ENCODE data around the gene RIBC2.

RIBC2 gene

DNA sequence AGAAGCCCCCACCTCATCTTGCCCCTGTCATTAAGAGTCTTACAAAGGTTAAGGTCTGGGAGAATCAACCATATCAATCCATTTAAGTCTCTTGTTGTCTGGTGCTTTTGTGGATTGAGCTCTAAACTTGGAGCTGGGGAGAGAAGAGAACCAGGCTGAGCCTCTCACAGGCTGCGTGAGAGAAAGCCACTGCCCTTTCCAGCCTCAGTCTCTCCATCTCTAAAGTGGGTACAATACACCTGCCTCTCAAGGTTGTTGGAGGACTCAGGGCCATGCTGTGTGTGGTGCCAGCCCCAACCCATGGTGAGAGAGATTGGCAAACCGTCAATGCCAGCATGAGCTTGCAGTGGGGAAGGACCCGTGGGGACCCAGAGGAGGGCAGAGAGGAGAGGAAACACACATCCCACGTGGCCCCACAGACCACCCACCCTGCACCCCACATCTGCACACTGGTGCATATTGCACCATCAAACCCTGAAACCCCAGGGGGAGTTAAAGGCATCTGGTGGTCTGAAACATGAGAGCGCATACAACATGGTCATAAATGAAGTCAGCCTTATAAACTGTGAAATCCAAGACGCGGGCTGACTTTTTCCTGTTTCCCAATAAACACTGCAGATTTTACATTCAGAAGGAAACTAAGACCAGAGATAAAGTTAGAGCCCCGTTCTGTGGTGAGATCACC lies 61.7 kb downstream of the RIBC2 start:
- no peak for DNase-seq (ENCODE audit: low read depth)

DNA sequence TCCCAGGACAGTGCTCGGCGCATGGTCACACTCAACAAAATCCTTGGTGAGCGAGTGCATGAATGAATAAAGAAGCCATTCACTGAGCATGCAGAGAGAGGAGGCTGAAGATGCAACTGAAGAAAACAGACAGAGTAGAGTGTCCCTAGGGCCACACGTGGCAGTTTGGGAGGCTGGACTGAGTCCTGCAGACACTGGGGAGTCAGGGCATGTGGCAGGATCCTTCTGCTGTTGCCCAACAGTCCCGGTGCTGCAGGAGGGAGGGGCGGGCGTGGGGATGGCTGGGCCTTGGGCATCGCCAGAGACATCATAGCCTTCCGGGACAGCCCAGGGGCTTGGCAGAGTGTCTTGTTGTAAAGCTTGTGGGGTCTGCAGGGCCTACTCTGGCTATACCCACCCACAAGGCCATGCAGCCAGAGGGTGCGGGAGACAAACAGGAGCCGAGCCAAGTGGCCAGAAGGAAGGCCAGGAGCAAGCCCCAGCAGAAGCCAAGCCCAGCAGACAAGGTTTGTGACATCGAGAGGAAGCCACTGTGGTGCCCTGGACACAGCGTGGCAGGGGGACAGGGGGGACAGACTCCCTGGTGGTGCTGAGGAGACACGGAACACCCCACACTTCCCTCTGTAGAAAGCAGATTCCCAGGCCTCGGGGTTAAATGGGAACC lies 62.5 kb downstream of the RIBC2 start:
- DNase-seq (ENCODE audit: low read depth) = no peak

DNA sequence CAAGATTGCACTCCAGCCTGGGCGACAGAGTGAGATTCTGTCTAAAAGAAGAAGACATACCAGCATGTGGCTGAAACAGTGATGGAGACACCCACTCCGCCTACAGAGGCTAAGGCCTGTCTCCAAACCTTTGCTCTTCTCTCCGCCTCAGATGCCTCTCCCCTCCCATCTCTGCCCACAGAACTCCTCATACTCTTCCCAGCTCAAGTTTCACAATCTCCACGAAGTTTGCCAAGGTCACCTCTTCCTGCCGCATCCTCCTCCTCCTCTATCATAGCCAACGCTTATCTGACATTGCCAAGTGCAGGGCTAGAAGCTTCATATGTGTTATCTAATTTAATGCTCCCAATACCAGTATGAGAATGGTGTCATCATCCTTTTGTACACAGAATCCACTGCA lies 63.3 kb downstream of the RIBC2 start:
- DNase-seq (ENCODE audit: low read depth) = no peak

DNA sequence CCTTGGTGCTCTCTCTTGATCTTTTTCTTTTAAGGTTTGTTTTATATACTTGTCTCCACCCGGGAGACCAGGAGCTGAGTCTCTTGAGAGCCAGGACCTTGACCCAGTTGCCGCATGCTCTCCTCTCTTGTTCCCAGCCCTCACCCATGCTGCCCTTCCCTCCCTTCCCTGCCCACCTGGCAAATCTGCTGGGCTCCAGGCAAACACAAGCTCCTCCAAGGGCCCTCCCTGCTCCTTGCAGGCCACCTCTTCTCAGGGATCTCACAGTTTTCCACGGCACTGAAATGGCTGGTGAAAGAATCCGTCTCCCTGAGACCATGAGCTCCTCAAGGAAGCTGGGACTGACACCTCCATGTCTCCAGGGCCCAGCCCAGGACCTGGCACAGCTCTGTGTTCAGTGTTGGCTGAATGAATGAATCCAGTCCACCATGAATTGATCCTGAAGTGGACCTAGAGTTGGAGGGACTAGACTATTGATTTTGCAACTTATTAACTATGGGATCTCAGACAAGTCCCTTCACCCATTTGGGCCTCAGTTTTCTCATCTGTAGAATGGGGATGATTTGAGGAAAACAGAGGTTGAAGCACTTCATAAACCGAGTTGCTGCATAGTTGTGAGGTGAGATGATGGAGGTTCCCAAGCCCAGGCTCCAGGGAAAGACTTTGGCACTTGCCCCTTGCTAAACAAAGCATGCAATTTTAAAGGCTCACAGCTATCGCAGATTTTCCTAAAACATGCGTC lies 64.0 kb downstream of the RIBC2 start:
- no peak for DNase-seq (ENCODE audit: low read depth)

DNA sequence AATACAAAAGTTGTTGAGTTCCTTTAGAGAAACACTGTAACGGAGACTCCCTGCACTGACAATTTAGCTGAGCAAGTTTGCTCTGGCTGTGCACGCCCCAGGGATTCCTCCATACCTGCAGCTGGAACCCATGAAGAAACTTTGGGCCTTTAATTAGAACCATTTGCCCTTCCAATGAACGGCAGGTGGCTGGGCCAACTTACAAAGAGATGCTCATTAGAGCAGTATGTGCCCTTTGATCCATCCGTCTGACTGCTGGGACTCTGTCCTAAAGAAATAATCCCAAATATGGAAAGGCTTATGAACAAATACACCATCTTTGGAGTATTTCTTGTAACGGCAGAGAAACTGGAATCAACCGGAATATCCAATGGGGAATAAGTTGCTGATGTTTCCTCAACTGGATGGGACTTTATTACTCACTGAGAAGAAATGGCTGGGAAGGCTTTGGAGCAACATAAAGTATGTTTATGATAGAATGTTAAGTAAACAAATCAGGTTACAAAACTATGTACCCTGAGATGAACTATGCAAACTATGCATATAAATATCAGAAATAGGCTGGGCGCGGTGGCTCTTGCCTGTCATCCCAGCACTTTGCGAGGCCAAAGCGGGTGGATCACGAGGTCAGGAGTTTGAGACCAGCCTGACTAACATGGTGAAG lies 64.7 kb downstream of the RIBC2 start:
- no peak for DNase-seq (ENCODE audit: low read depth)

DNA sequence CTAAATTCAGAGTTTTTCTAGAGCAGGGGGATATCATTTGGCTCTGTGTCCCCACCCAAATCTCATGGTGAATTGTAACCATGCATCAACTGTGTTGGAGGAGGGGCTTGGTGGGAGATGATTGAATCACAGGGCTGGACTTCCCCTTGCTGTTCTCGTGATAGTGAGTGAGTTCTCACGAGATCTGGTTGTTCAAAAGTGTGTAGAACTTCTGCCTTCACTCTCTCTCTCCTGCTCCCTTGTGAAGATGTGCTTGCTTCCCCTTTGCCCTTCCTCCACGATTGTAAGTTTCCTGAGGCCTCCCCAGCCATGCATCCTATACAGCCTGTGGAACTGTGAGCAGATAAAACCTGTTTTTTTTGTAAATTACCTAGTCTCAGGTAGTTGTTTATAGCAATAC lies 67.2 kb downstream of the RIBC2 start:
- DNase-seq (ENCODE audit: low read depth) = no peak

DNA sequence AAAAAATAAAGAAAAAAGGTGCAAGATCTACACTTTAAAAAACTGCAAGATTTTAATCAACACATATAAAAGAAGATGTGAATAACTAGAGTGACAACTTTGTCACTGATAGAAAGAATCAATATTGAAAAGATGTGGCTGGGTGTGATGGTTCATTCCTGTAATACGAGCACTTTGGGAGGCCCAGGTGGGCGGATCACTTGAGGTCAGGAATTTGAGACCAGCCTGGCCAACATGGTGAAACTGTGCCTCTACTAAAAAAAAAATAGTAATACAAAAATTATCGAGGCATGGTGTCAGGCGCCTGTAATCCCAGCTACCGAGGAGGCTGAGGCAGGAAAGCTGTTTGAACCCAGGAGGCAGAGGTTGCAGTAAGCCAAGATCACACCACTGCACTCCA lies 68.2 kb downstream of the RIBC2 start:
- DNase-seq (ENCODE audit: low read depth) = no peak

All from activated T-cell treated with anti-CD3 and anti-CD28 coated beads for 1 hour (primary cell).